Activated T-cell treated with anti-CD3 and anti-CD28 coated beads for 4 hours (primary cell): ENCODE measurements around the gene RHOA.

ENCODE experiments used
- DNase-seq: peaks from one replicate; pipeline ENCODE4 v3.0.0-alpha.2; 2020

Gene RHOA

DNA sequence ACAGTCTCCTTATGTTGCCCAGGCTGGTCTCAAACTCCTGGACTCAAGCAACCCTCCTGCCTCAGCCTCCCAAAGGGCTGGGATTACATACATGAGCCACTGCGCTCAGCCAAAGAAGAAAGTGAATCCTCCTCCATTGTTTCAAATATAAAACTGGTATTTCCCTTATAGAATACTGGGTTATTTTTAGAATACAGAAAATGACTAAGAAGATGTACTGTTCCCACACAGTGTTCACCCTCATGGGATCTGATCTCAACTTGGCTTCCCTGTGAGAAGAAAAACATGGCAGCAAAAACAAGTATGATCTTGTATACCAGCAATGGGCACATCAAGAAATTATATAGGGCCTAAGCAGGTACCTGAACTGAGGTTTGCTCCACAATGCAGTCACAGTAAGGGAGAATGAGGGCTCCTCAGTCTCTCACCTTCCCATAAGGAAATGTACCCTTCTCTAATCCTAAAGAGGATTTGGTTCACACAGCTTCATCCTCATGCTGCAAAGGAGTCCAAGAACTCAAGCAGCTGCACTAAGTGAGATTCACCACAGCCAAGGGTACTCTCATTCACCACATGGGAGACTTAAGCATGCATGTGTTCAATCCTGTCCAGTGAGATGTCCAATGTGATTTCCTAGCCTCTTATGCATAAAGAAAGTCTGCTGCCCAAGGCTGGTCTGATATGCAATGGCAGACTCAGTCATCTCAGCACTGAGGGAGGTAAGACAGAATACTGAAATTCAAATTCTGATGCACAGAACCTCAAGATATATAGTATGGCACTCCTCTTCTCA lies 97.7 kb downstream of the RHOA start:
- DNase-seq: no peak

DNA sequence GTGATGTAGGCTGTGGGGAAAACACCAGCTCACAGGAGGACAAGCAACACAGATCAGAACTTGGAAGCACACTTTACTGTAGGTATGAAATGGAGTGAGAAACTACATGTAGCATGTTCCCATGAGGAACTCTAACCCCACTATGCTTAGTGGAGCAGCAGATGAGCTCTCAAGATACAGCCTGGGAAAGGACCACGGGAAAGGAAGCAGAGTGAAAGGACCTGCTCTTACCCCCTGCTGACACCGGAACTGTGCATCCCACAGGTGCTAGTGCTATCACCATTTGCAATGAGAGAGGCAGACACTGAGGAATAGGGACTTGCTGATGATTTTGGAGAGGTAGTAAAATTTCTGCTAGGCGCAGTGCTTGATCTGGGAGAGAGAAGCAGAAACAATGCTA lies 100.5 kb downstream of the RHOA start:
- no peak for DNase-seq

DNA sequence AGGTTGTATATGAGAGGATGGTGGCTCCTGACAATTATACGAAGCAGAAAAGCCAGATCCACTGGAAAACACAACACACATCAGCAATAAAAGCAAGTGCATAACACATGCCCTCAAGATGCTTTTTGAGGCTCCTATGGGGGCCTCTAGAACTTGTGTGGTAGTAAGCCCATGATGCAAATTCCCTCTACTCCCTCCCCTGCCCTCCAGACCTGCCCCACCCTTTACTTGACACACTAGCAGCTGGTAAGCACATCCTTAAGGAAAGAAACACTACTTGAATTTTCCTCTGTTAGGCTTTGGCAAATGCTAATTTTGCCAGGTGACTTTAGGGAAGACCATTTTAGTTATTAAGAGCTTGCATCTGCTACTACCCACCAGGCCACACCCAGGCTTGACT lies 101.1 kb downstream of the RHOA start:
- DNase-seq: no peak
